Liver (tissue), 3 donors: Measurements from ENCODE around the gene FBLL1.

ENCODE experiments used
- GABPA ChIP-seq, 2 donors: IDR thresholded peaks in 1 of 2; conservative IDR thresholded peaks in 1 of 2; 2 replicates each; pipeline ENCODE4 v1.6.1; 2016; ENCODE audit warnings: antibody characterized with exemption in 2 of 2, mild to moderate bottlenecking in 1 of 2, moderate library complexity in 1 of 2
- HNF4A ChIP-seq, 2 donors: conservative IDR thresholded peaks; 2 replicates each; pipeline ENCODE4 v1.6.1; 2016; ENCODE audit warnings: antibody characterized with exemption in 2 of 2, mild to moderate bottlenecking in 2 of 2
- HNF4G ChIP-seq: IDR thresholded peaks from 2 replicates; pipeline ENCODE4 v1.6.1; 2016; ENCODE audit warnings: antibody characterized with exemption
- JUND ChIP-seq, 2 donors: IDR thresholded peaks; 2 replicates each; pipeline ENCODE4 v1.6.1; 2016; ENCODE audit warnings: antibody characterized with exemption in 2 of 2
- RAD21 ChIP-seq, 2 donors: IDR thresholded peaks; 2 replicates each; pipeline ENCODE4 v1.6.1; 2016; ENCODE audit warnings: antibody characterized with exemption in 2 of 2, mild to moderate bottlenecking in 2 of 2
- REST ChIP-seq: IDR thresholded peaks from 2 replicates; pipeline ENCODE4 v1.6.1; 2016; ENCODE audit warnings: antibody characterized with exemption, mild to moderate bottlenecking
- RXRA ChIP-seq, 2 donors: IDR thresholded peaks; 2 replicates each; pipeline ENCODE4 v1.6.1; 2017 to 2018; ENCODE audit warnings: antibody characterized with exemption in 2 of 2, mild to moderate bottlenecking in 1 of 2
- SP1 ChIP-seq: IDR thresholded peaks from 2 replicates; pipeline ENCODE4 v1.6.1; 2018; ENCODE audit warnings: antibody characterized with exemption, mild to moderate bottlenecking
- TAF1 ChIP-seq: conservative IDR thresholded peaks from 2 replicates; pipeline ENCODE4 v1.6.1; 2016; ENCODE audit warnings: antibody characterized with exemption, mild to moderate bottlenecking
- YY1 ChIP-seq: IDR thresholded peaks from 2 replicates; pipeline ENCODE4 v1.6.1; 2016; ENCODE audit warnings: antibody characterized with exemption, mild to moderate bottlenecking
- TF ChIP-seq, protein P1 (sequence below): fragments of 150-350 bp; IDR thresholded peaks from 2 replicates; pipeline ENCODE4 v1.5.1; 2017; ENCODE audit warnings: improper control_type of control experiment, low read depth, low read length; ENCODE audit not compliant: missing input control
- TF ChIP-seq, protein P2 (sequence below): IDR thresholded peaks from 2 replicates; pipeline ENCODE4 v1.6.1; 2016; ENCODE audit warnings: antibody characterized with exemption
- TF ChIP-seq, protein P3 (sequence below): IDR thresholded peaks from 2 replicates; pipeline ENCODE4 v1.6.1; 2016; ENCODE audit warnings: antibody characterized with exemption
- donor health status: healthy.
- donor health status: healthy.

- TF ChIP-seq, protein P1, sequence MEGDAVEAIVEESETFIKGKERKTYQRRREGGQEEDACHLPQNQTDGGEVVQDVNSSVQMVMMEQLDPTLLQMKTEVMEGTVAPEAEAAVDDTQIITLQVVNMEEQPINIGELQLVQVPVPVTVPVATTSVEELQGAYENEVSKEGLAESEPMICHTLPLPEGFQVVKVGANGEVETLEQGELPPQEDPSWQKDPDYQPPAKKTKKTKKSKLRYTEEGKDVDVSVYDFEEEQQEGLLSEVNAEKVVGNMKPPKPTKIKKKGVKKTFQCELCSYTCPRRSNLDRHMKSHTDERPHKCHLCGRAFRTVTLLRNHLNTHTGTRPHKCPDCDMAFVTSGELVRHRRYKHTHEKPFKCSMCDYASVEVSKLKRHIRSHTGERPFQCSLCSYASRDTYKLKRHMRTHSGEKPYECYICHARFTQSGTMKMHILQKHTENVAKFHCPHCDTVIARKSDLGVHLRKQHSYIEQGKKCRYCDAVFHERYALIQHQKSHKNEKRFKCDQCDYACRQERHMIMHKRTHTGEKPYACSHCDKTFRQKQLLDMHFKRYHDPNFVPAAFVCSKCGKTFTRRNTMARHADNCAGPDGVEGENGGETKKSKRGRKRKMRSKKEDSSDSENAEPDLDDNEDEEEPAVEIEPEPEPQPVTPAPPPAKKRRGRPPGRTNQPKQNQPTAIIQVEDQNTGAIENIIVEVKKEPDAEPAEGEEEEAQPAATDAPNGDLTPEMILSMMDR, result no peak
- no peak for TF ChIP-seq TAF1
- no peak for TF ChIP-seq RAD21 (IDR thresholded peaks at IDR 0.05)
- no peak for TF ChIP-seq REST
- no peak for TF ChIP-seq HNF4G
- TF ChIP-seq GABPA (IDR thresholded peaks at IDR 0.05 in 1 of 2, conservative IDR thresholded peaks at IDR 0.05 in 1 of 2), result no peak
- no peak for TF ChIP-seq YY1
- no peak for TF ChIP-seq RXRA (IDR thresholded peaks at IDR 0.05)
- no peak for TF ChIP-seq SP1
- no peak for TF ChIP-seq JUND (IDR thresholded peaks at IDR 0.05)
- TF ChIP-seq, protein P2, sequence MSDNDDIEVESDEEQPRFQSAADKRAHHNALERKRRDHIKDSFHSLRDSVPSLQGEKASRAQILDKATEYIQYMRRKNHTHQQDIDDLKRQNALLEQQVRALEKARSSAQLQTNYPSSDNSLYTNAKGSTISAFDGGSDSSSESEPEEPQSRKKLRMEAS, result no peak
- TF ChIP-seq, protein P3, sequence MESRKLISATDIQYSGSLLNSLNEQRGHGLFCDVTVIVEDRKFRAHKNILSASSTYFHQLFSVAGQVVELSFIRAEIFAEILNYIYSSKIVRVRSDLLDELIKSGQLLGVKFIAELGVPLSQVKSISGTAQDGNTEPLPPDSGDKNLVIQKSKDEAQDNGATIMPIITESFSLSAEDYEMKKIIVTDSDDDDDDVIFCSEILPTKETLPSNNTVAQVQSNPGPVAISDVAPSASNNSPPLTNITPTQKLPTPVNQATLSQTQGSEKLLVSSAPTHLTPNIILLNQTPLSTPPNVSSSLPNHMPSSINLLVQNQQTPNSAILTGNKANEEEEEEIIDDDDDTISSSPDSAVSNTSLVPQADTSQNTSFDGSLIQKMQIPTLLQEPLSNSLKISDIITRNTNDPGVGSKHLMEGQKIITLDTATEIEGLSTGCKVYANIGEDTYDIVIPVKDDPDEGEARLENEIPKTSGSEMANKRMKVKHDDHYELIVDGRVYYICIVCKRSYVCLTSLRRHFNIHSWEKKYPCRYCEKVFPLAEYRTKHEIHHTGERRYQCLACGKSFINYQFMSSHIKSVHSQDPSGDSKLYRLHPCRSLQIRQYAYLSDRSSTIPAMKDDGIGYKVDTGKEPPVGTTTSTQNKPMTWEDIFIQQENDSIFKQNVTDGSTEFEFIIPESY, result no peak
- no peak for TF ChIP-seq HNF4A (conservative IDR thresholded peaks at IDR 0.05)
Observed at GRCh38 chr5:168552146-168552545, 23.0 kb downstream of the FBLL1 start.
